Endothelial cell (in vitro differentiated cells): ENCODE data around the gene DNPH1. TPM values are rescaled to one million over a fixed set of nuclear protein-coding genes. Genes with fewer than 3 reads are reported as not detected.
A peak's percentile ranks its signal among the peaks of the same experiment; 100 is the strongest.

Experiments
- DNase-seq: peaks from one replicate; pipeline ENCODE4 v3.0.0; 2021; ENCODE audit warnings: low spot score
- H3K27ac Mint-ChIP-seq: one replicate; pipeline ENCODE4 v1.8.0; 2021; ENCODE audit warnings: mixed read lengths, inconsistent platforms; ENCODE audit not compliant: unreplicated experiment
- H3K27me3 Mint-ChIP-seq: one replicate; pipeline ENCODE4 v1.8.0; 2021; ENCODE audit warnings: mild to moderate bottlenecking, moderate library complexity, mixed read lengths, inconsistent platforms; ENCODE audit not compliant: unreplicated experiment
- H3K36me3 Mint-ChIP-seq: one replicate; pipeline ENCODE4 v1.8.0; 2021; ENCODE audit warnings: mild to moderate bottlenecking, low read depth, mixed read lengths, inconsistent platforms; ENCODE audit not compliant: unreplicated experiment
- H3K4me1 Mint-ChIP-seq: one replicate; pipeline ENCODE4 v1.8.0; 2021; ENCODE audit warnings: mild to moderate bottlenecking, mixed read lengths, inconsistent platforms; ENCODE audit not compliant: unreplicated experiment
- H3K4me3 Mint-ChIP-seq: one replicate; pipeline ENCODE4 v1.8.0; 2021; ENCODE audit warnings: mild to moderate bottlenecking, mixed read lengths, inconsistent platforms; ENCODE audit not compliant: unreplicated experiment
- H3K9me3 Mint-ChIP-seq: one replicate; pipeline ENCODE4 v1.8.0; 2021; ENCODE audit warnings: mixed read lengths, inconsistent platforms; ENCODE audit not compliant: unreplicated experiment
- total RNA-seq: library from RNA; stranded (reverse); fragmentation: NEBNext Ultra II Directional; extraction: Animal tissue kit (Norgen Biotek cat#: 25700); gene quantifications from one replicate; pipeline ENCODE4 v1.2.1, GENCODE V29; 2021; ENCODE audit not compliant: unreplicated experiment
- TF ChIP-seq, protein P1 (sequence below): fragments of 200-600 bp; sonication (generic); IDR thresholded peaks from one replicate; pipeline ENCODE4 v1.5.0; 2021; ENCODE audit warnings: antibody characterized with exemption; ENCODE audit not compliant: unreplicated experiment

Gene DNPH1
- total RNA-seq, 1 donor from 2014 or later, result 4.5 TPM

DNA sequence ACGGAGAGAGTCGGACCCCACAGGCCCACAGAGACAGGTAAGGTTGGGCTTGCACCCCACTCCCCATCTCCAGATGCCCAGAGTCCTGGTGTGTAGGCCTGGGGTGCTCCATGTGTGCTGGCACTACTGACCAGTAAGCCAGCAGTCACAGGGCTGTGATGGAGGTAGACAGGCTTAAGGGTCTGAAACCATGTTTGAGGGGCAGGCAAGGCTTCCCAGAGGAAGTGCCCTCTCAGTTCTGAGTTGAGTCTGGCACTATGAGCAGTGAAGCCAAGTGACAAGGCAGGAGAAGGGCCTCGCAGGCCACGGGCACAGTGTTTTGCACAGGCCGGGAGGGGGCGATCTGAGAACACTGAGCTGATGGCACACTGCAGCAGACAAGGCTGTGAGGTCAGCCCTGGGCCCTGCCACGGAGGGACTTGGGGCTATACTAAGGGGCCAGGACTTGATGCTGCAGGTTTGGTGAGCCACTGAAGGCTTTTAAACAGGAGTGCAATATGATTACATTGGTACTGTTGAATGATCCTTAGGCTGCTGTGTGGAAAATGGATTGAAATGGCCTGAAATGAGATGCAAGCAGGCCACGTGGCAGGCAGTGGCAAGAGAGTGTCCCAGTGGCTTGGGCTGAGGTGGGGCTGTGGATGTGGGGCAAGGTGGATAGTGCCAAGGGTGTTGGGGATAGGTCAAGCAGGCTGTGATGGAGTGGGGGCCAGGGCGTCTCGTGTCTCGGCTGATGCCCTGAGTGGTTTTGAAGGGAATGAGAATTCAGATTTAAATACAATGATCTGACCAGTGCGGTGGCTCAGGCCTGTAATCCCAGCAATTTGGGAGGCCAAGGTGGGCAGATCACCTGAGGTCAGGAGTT is 34.3 kb upstream of the DNPH1 start:
- TF ChIP-seq, protein P1, sequence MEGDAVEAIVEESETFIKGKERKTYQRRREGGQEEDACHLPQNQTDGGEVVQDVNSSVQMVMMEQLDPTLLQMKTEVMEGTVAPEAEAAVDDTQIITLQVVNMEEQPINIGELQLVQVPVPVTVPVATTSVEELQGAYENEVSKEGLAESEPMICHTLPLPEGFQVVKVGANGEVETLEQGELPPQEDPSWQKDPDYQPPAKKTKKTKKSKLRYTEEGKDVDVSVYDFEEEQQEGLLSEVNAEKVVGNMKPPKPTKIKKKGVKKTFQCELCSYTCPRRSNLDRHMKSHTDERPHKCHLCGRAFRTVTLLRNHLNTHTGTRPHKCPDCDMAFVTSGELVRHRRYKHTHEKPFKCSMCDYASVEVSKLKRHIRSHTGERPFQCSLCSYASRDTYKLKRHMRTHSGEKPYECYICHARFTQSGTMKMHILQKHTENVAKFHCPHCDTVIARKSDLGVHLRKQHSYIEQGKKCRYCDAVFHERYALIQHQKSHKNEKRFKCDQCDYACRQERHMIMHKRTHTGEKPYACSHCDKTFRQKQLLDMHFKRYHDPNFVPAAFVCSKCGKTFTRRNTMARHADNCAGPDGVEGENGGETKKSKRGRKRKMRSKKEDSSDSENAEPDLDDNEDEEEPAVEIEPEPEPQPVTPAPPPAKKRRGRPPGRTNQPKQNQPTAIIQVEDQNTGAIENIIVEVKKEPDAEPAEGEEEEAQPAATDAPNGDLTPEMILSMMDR, result peak; percentile 49
- Mint-ChIP-seq H3K36me3 (no peaks in the 10 kb centered on the region), H3K4me1 (peaks cover 15% of the 10 kb centered on the region), H3K4me3 (peak overlapping the region; percentile 17), H3K27ac (peak overlapping the region; percentile 22), H3K27me3 (peaks cover 7% of the 10 kb centered on the region), H3K9me3 (no peaks in the 10 kb centered on the region)
- DNase-seq, result peak; percentile 83

DNA sequence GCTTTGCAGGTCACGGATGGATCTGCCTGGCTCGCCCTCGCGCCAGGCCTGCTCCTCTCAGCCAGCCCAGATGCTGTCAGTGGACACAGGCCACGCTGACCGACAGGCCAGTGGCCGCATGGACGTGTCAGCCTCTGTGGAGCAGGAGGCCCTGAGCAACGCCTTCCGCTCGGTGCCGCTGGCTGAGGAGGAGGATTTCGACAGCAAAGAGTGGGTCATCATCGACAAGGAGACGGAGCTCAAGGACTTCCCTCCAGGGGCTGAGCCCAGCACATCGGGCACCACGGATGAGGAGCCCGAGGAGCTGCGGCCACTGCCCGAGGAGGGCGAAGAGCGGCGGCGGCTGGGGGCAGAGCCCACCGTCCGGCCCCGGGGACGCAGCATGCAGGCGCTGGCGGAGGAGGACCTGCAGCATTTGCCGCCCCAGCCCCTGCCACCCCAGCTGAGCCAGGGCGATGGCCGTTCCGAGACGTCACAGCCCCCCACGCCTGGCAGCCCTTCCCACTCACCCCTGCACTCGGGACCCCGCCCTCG is 33.6 kb upstream of the DNPH1 start:
- peaks cover 7% of the 10 kb centered on the region for H3K27me3 Mint-ChIP-seq
- H3K9me3 Mint-ChIP-seq, result no peaks in the 10 kb centered on the region
- H3K27ac Mint-ChIP-seq, result no peak overlapping the region
- H3K36me3 Mint-ChIP-seq, result no peaks in the 10 kb centered on the region
- H3K4me1 Mint-ChIP-seq, result peaks cover 15% of the 10 kb centered on the region
- no peak overlapping the region for H3K4me3 Mint-ChIP-seq
- TF ChIP-seq, protein P1, result no peak
- no peak for DNase-seq

DNA sequence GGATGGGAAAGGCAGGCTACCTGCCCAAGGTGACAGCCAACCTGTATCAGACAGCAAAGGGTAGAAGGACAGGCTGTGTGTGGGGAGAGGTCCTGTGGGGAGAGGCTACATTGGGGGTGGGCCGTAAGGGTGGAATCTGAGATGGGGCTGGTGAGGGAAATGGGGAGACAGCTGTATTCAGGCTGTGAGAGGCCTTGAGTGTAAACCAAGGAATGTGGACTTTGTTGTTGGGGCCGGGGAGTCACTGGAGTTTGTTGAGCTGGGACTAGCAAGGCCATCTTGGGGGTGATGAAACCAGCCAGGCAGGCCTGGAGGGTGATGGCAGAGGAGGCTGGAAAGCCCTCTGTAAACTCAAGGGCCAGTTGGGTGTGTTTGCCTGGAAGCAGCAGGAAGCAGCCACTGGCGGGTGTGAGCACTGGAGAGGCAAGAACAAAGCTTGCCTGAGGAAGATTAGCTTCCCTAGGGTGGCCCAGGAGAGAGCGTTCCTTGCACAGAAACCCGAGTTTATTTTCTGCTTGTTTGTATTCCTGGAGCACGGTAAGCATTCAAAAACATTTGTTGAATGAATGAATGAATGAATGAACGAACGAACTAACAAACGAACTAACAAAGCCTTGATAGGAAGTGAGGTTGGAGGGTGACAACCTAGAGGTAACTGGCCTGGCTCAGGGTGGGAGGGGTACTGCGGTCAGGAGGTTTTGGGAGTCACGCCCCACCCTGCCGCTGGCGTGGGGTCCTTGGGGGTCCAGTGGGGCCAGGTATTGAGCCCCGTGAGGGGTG is 32.9 kb upstream of the DNPH1 start:
- DNase-seq, result no peak
- TF ChIP-seq, protein P1, result no peak
- peaks cover 8% of the 10 kb centered on the region for H3K4me1 Mint-ChIP-seq
- peaks cover 11% of the 10 kb centered on the region for H3K27me3 Mint-ChIP-seq
- H3K36me3 Mint-ChIP-seq, result no peaks in the 10 kb centered on the region
- H3K9me3 Mint-ChIP-seq, result no peaks in the 10 kb centered on the region
- no peak overlapping the region for H3K4me3 Mint-ChIP-seq
- no peak overlapping the region for H3K27ac Mint-ChIP-seq

DNA sequence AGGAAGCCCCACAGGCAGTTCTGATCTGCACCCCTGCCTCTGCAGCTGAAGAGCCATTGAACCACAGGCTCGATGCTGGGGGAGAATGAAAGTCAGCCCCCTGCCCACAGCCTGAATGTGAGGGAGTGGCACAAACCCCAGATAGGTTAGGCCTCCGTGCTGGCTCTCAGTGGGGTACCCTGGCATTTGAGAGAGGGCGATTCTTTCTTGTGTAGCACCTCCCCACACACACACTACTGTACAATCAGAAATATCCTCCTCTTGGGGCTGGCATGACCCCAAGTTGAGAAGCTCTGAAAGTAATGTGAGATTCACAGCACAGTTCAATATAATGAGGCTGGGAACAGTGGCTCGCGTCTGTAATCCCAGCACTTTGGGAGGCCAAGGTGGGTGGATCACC is 31.9 kb upstream of the DNPH1 start:
- peaks cover 8% of the 10 kb centered on the region for H3K4me1 Mint-ChIP-seq

More for the DNA sequence above, 31.9 kb upstream of the DNPH1 start:
- Mint-ChIP-seq H3K4me3 (no peak overlapping the region), H3K27ac (no peak overlapping the region), H3K27me3 (peaks cover 12% of the 10 kb centered on the region), H3K36me3 (no peaks in the 10 kb centered on the region), H3K9me3 (no peaks in the 10 kb centered on the region)
- TF ChIP-seq, protein P1, result no peak
- no peak for DNase-seq
